ENCODE results near the gene DNAH14.
"Not testable (repeated sequence)": the region's sequence is repeated elsewhere in the genome, so short reads cannot be mapped to it uniquely, and the experiment has no call there.

The DNAH14 gene

DNA sequence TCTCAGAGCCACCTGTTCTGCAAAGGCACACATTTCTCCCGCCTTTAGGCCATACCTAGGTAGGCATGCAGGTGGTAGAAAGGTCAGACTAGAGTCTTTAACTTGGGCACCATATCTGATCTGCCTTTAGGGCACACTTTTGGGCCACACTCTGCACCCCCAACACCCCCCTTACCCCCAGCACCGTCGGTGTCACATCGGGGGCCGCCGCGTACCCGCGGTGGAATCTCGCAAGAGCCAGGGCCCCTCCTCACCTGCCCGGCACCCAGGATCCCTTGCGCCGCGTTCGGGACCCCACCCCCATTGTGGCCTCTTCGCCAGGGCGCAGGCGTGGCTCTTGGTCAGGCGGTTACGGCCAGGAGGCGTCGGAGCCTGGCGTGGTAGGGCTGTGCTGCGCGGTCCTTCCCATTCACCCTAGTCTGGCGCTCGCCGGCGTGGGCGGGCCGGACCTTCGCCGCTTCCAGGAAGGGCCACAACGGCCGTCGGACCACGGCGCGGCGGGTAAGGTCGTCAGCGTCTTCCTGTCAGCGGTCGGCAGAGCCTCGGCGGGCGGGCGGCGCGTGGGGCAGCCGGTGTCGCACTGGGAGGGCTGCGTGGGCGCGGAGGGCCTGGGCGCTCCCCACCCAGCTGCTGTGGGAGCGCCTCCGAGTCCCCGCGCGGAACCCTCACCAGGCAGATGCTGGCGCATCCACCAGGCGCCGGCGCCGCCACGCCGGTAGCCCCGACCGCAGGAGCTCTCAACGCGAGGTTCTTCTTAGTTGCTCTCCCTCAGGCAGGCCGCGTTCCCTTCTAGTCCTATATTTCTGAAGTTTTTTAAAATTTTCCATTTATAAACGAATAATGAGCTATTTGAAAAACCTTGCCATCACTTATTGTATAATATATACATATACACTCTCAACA lies at the start of gene DNAH14:
Gene DNAH14 (plus strand): TSS at position 341 of the 903 bp plus-strand sequence. CDS start 23,028 bp downstream, outside the sequence.
- DNase-seq: peak; percentile 77

DNA sequence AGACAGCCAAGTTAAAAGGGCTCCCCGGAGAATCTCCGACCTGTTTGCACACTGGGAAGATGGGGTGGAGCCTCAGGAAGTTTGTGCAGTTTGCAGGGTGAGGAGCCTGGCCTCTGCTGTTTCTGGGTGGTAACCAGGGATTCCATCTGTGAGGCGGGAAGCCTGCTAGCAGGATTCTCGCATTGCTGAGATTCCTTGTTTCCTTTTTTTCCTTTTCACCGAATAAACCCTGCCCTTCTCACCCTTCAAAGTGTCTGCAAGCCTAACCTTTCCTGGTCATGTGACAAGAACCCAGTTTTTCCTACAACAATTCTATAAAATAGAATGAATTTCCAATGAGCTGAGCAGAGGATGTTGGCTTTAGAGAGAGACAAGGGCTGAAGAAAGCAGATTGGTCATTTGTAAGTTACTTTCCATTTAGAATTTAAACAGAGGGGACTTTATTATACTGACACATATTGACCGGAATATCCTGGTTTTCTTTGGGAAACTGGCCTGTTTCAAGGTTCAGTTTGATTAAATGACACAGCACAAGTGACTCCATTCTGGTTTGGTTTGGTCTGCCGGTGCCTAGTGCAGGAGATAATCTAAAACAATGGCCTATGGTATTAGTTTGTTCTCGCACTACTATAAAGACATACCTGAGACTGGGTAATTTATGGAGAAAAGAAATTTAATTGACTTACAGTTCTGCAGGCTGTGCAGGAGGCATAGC lies 48.7 kb upstream of the DNAH14 start:
- no peak for DNase-seq

DNA sequence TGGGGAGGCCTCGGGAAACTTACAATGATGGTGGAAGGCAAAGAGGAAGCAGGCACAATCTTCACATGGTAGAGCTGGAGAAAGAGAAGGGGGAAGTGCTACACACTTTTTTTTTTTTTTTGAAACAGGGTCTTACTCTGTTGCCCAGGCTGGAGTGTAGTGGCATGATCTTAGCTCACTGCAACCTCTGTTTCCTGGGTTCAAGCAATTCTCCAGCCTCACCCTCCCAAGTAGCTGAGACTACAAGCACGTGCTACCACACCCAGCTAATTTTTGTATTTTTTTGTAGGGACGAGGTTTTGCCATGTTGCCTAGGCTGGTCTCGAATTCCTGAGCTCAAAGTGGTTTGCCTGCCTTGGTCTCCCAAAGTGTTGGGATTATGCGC lies 48.2 kb upstream of the DNAH14 start:
- not testable (repeated sequence) for DNase-seq

DNA sequence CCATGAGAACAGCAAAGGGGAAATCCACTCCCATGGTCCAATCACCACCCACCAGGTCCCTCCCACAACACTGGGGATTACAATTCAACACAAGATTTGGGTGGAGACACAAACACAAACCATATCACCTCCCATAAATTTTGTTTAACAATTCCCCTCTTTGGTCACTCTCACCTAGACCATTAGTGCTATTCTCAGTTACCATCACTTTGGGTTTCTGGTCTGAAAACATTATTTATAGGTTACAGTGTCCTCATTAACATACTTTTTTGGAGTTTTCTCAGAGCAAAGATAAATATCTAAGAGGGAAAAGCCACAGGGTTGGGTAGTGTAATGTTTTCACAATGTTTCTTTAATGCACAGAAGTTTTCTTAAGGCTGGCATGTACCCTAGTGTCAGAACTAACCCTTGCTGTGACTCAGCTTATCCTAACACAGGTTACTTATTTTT lies 47.7 kb upstream of the DNAH14 start:
- no peak for DNase-seq

DNA sequence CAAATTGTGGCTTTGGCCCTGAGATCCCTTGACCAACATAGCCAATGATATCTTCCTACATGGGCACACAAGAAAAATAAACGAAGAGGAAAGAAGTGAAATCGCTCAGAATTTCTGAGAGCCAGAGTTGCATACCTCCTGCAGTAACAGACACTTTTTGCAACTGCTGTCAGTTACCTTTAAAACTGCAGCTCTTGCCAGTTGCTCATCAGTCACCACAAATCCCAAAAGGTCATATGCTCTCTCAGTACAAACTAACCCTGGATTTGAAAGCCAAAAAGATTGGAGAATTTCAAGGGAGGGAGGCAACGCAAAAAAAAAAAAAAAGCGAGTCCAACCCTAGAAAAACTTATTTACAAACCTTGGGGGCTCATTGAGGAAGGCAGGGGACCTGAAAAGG lies 47.2 kb upstream of the DNAH14 start:
- no peak for DNase-seq

DNA sequence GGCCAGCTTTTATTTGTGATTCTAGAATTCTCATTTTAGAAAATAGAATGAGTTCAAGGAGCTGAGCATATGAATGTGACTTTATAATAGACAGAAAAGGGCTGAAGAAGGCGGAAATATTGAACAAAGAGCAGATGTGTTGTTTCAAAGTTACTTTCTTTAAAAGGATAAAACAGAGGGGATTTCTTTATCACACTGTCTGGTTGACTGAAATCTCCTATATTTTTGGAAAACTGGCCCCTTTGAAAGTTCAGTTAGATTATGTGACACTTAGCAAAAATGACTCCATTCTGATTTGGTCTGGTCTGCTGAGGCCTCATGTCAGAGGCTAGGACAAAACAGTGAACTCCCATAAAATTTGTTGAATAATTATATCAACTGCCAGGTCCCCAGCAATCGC lies 46.4 kb upstream of the DNAH14 start:
- DNase-seq: no peak

DNA sequence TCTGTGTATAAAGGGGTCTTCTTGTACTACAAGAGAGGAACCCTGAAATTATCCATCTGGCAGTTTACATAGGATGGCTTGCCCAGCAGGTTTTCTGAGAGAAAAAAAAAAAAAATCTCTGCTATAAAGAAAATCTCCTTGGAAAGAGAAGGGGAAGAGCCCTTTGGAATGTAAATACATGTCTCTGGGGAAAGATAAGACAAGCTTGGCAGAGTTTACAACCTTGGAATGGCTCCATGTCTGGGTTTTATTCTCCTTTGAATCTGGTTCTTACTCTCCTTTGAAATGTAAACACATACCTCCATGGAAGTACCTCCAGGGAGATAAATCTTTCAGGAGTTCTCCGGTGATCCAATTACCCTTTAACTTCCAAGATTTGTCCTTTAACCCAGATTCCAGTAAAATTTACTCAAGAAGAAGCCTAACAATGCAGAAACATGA lies 45.1 kb upstream of the DNAH14 start:
- no peak for DNase-seq

DNA sequence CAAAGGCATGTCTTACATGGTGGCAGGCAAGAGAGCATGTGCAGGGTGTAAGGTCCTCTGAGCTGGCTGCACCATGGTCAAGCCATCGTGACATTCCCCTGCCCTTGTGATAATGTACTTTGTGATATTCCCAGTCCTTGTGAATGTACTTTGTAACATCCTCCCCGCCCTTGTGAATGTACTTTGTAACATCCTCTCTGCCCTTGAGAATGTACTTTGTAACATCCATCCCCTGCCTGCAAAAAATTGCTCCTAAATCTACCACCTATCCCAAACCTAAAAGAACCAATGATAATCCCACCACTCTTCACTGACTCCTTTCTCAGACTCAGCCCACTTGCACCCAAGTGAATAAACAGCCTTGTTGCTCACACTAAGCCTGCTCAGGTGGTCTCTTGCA lies 44.1 kb upstream of the DNAH14 start:
- not testable (repeated sequence) for DNase-seq

DNA sequence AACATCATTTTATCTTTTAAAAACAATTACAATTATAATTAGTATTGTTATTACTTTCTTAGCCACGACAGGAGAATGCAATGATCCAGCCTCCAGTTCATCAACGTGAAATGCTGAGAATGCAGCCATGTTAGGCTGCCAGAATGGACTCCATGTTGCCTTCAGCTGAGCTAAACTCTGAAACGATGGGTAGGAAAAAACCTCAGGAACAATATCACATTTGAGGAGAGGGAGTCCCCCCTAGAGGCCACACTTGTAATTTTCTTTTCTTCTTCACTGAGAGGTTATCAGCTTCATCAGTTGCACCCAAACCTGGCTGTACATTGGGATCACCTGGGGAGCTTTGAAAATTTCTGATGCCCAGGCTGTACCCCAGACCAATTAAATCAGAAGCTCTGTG lies 34.6 kb upstream of the DNAH14 start:
- DNase-seq: no peak

DNA sequence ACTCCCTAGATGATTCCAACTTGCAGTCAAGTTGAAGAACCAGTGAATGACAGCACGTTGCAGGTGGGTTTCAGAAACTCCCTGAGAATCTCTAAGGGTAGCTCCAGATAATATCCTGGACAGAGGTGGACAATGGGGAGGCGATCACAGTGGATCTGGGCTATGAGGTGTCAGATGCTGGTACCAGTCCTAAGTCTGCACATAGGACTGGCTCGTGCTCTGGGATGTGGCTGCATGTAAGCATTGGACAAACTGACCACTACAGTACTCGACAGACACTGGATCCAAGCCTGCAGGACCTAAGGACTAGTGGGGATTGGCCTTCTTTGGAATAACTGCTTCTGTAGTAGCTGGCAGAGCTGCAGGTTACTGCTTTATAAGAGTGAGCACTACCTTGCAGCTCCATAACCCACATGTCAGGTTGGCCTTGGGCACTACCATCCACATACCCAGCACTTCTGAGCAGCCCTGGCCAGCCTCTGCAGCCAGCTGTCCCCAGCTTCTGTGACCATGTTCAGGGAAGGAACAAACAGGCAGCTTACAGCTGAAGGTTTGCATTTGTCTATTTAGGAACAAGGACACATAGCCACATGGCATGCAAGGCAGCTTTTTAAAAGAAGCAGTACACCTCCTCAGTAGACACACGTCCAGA lies 33.2 kb upstream of the DNAH14 start:
- DNase-seq: no peak

DNA sequence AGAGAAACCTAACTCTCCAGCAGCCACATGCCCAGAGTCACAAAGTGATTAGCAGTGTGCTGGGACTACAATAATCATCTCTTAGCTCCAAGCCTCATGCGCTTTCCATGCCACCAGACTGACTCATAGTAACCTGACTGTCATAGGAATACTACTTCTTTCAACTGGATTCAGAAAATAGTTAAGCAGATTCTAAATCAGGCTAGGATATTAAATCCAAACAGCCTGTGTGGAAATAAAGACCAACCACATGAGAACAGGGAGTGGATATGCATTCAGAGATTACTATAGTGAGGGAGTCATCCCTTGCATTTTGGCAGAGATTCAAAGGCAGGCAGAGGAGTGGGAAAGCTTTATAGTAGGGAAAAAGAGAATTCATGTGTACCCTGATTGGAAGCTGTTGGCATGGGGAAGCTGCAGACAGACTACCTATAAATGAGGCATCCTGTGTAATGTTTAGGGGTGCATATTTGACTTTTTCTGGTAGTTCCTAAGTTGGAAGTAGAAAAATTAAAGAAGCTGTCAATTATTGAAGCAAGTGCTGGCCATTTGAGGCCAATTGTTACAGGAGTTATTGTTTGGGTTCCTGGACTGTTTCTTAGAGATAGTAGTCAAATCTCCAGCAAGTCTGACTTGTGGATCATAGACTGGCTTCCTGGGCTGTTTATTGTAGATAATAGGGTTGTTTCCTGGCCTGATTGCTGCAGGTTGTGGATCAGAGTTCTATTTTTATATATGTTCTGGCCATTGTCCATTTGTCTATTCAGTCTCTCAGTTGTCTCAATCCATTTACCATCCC lies 31.7 kb upstream of the DNAH14 start:
- no peak for DNase-seq

DNA sequence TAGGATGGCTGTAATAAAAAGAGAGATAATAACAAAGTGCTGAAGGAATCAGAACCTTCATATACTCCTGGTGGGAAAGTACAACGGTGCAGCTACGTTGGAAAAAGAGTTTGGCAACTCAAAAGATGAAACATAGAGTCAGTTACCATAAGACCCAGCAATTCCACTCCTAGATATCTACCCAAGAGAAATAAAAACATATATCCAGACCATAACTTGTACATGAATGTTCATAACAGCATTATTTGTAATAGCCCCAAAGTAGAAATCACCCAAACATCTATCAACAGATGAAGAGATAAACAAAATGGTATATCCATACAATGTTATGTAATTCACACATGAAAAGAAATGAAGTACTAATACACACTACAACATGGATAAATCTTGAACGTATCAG lies 30.5 kb upstream of the DNAH14 start:
- no peak for DNase-seq

DNA sequence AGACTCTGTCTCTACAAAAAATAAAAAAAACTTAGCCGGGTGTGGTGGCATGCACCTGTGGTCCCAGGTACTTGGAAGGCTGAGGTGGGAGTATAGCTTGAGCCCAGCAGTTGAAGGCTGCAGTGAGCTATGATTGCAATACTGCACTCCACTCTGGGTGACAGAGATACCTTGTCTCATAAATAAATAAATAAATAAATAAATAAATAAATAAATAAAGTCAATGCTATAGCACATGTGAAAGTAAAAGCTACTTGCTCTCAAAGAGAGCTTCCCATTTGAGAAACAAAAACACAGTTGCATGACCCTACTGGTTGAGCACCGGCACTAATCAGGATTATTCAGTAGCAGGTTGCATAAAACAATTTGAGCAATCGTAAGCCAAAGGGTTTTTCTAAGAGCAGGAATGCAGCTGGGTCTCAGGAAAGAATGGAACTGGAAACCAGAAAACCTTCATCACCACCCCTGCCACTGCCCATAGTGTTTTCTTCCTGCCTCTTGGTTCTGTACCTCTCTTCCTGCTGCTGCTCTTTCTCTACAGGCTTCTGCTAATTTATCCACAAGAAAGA lies 29.3 kb upstream of the DNAH14 start:
- DNase-seq: no peak

DNA sequence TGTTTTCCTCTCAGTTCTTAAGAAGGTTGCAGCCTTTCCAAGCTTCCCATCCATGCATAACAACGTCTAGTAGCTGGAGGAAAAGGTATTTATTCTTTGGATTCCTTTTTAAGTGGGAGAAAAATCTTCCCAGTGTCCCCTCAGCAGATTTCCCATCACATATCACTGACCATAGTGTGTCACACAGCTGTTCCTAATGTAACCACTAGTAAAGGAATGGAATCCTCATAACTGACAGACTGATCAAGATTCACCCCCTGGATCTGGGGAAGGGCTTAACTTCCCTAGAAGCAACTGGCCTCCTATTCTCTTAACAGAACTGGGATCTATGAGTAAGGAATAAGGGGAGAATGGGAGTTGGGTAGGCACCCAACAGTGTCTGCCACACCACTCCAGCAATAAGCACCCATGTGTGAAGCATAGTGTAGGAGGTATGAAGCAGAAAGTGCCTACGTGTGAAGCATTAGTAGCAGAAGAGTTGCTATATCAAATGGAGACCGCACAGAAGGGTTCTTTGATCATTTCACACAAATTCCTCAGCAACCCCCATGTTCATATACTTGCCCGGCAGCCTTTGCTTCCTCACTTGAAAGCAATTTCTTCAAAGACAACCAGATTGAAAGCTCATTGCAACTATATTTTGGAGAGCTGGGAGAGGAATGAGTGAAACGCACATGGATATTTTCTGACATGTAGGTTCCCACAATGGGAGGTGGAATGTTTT lies 28.2 kb upstream of the DNAH14 start:
- DNase-seq: no peak

DNA sequence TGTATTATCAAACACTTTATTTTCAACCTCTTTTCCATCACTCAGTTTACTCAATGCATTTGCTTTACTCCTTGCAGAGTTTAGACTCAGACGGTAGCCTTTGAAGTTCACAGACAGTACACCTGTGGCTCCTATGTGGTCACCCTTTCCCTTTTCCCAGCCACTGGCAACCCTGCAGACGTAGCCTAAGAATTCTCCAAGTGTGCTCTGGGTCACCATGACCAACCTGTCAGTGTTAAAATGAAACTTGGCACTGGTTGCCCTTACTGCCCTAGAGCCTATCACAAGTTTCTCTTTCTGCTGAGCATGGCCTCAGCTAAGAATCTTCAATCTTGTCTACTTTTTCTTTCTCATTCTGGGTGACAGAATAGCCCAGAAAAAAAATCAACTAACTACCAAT lies 25.5 kb upstream of the DNAH14 start:
- DNase-seq: no peak

DNA sequence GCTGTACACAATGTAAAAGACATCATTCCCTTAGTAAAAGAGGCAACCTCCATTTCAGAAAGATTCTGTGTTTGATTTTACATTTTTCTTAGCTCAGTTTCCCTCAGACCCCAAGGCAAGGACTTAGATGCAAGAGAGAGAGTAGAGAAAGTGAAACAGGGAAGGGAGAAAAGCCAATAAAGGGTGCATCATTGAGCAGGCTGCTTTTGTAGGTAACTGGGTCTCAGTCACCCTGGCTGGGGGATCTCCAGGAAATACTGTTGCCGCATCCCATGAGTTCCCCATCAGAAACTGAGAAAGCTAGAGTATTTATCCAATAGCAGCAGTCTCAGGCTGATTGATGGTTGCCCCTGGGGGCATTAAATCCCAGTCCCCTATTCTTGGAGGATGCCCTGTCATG lies 23.1 kb upstream of the DNAH14 start:
- no peak for DNase-seq

DNA sequence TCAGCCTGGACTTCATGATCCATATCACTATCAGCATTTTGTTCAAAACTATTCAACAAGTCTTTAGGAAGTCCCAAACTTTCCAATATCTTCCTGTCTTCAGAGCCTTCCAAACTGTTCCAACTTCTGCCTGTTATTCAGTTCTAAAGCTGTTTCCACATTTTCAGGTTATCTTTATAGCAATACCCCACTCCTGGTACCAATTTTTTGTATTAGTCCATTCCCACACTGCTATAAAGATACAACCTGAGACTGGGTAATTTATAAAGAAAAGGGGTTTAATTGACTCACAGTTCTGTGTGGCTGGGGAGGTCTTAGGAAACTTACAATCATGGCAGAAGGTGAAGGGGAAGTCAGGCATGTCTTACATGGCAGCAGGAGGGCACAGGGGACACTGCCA lies 18.3 kb upstream of the DNAH14 start:
- DNase-seq: no peak

DNA sequence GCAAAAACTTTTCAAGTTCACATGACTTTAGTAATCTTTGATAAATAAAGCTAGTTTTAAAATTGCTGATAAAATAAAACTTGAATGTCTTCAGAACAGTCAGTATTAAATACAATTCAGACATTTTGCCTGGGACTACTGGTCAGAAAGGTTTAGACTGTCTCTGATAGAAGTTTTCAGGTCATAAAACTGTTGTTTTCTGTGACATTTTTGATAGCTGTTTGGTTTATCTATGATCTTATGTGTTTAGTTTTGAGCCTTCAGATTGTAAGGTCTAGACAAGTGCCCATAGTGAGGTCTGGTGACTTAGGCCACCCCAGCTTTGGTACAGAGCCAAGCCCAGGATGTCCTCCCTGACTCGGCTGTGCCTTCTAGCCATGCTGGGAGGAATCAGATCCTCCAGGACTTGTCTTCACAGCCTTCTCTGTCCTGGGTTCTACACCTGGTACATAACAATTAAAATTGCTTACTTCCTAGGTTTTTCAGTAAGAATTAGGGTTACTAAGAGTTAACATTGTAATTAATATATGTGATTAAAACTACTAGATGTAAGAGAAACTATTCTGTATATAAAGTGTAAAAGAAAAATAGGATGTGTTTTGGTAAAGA lies 15.1 kb upstream of the DNAH14 start:
- DNase-seq: no peak

DNA sequence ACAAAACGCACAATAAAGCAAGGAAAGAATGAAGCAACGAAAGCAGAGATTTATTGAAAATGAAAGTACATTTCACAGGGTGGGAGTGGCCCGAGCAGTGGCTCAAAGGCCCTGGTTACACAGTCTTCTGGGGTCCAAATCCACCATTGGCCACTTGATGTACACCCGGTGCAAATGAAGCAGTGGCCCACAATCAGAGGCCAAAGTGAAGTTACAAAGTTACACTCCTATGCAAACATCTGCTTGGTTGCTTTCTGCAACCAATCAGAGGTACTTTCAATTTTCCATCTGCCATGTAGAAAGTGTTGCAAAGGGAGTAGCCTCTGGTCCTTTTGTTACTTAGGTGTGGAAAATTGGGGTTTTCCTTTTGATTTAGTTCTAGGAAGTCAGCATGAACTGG lies 10.0 kb upstream of the DNAH14 start:
- DNase-seq: no peak

DNA sequence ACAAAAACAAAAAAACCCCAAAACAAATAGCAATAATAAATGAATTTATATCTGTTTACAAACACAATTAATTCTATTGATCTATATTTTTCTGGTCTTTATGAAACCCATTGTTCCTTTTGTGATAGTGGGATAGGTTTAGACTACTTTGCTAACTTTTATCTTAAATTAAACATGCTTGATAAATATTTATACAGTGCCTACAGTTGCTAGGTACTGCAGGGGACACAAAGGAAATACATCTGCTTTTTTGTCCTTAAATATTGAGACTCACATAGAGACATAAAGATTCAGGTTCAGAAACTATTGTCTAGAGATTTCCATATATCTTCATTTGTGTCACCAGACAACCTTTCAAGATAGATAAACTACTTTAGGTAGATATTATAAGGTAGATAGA lies 8.5 kb upstream of the DNAH14 start:
- DNase-seq: no peak

DNA sequence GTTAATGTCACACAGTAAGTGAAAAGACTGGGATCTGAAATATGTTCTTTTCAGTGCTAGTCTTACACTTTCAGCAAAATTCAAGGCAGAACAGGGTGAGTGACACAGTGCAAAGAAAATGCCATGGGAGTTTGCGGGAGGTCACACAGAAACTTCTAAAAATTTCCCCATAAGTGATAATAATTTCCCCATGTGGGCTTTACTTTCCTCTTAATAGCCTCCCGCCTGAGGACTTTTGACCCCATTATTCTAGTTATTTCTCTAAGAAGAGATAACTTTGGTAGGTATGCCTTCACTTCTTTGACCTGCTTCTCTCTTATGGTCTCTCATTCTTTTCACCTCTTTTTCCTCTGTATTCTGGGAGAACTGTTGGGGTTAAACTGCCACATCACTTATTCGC lies 8.1 kb upstream of the DNAH14 start:
- no peak for DNase-seq

Measured in NCI-H1105 (cell line).